Measurements from ENCODE around the gene PCDHA12. TPM values are rescaled to one million over a fixed set of nuclear protein-coding genes. Genes with fewer than 3 reads are reported as not detected.

The PCDHA12 gene
- total and polyA plus RNA-seq, 2 donors, result under 0.01 TPM; not detected in 1

DNA sequence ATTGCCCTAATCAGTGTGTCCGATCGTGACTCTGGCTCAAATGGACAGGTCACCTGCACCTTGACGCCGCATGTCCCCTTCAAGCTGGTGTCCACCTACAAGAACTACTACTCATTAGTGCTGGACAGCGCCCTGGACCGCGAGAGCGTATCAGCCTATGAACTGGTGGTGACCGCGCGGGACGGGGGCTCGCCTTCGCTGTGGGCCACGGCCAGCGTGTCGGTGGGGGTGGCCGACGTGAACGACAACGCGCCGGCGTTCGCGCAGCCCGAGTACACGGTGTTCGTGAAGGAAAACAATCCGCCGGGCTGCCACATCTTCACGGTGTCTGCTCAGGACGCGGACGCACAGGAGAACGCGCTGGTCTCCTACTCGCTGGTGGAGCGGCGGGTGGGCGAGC lies 8.3 kb downstream of the PCDHA12 start:
- no peak overlapping the region for H3K4me3 ChIP-seq (ENCODE audit: low read length in 2 of 2)
- WGBS, result 60% methylated on average over 41 of the region's 41 CpGs
- peaks cover 0 to 3% of the 10 kb centered on the region in 2 donors for H3K27me3 ChIP-seq (ENCODE audit: control insufficient read depth in 2 of 2, insufficient read depth in 1 of 2, low read length in 1 of 2)
- DNase-seq (ENCODE audit: low read depth in 6 of 9, low spot score in 9 of 9), result no peak
- no peaks in the 10 kb centered on the region for H3K4me1 ChIP-seq (ENCODE audit: control insufficient read depth in 2 of 2, insufficient read depth in 2 of 2, low read length in 2 of 2)
- no peak overlapping the region for H3K27ac ChIP-seq (ENCODE audit: low read depth in 1 of 2, low read length in 1 of 2)
- no peaks in the 10 kb centered on the region for H3K36me3 ChIP-seq (ENCODE audit: control insufficient read depth in 2 of 2, insufficient read depth in 2 of 2, low read length in 1 of 2)
- peaks cover 7 to 23% of the 10 kb centered on the region in 2 donors for H3K9me3 ChIP-seq (ENCODE audit: control insufficient read depth in 2 of 2, insufficient read depth in 1 of 2, low read length in 1 of 2)

- no peak for DNase-seq (ENCODE audit: low read depth in 6 of 9, low spot score in 9 of 9)
- peaks cover 0 to 3% of the 10 kb centered on the region in 2 donors for H3K27me3 ChIP-seq (ENCODE audit: control insufficient read depth in 2 of 2, insufficient read depth in 1 of 2, low read length in 1 of 2)
- H3K36me3 ChIP-seq (ENCODE audit: control insufficient read depth in 2 of 2, insufficient read depth in 2 of 2, low read length in 1 of 2), result no peaks in the 10 kb centered on the region
- no peaks in the 10 kb centered on the region for H3K4me1 ChIP-seq (ENCODE audit: control insufficient read depth in 2 of 2, insufficient read depth in 2 of 2, low read length in 2 of 2)
- no peak overlapping the region for H3K4me3 ChIP-seq (ENCODE audit: low read length in 2 of 2)
- 55% methylated on average over 79 of the region's 79 CpGs for WGBS
- no peak overlapping the region for H3K27ac ChIP-seq (ENCODE audit: low read depth in 1 of 2, low read length in 1 of 2)
- peaks cover 7 to 23% of the 10 kb centered on the region in 2 donors for H3K9me3 ChIP-seq (ENCODE audit: control insufficient read depth in 2 of 2, insufficient read depth in 1 of 2, low read length in 1 of 2)
Observed at GRCh38 chr5:140883927-140884697, 9.0 kb downstream of the PCDHA12 start.

GRCh38 chr5:140916325-140916724 lies 41.2 kb downstream of the PCDHA12 start:
- no peaks in the 10 kb centered on the region for H3K4me1 ChIP-seq (ENCODE audit: control insufficient read depth in 2 of 2, insufficient read depth in 2 of 2, low read length in 2 of 2)
- 95% methylated on average over 1 of the region's 1 CpG for WGBS
- H3K9me3 ChIP-seq (ENCODE audit: control insufficient read depth in 2 of 2, insufficient read depth in 1 of 2, low read length in 1 of 2), result peaks cover 0 to 8% of the 10 kb centered on the region in 2 donors
- H3K27me3 ChIP-seq (ENCODE audit: control insufficient read depth in 2 of 2, insufficient read depth in 1 of 2, low read length in 1 of 2), result no peaks in the 10 kb centered on the region
- no peak overlapping the region for H3K4me3 ChIP-seq (ENCODE audit: low read length in 2 of 2)
- no peak overlapping the region for H3K27ac ChIP-seq (ENCODE audit: low read depth in 1 of 2, low read length in 1 of 2)
- DNase-seq (ENCODE audit: low read depth in 6 of 9, low spot score in 9 of 9), result no peak
- H3K36me3 ChIP-seq (ENCODE audit: control insufficient read depth in 2 of 2, insufficient read depth in 2 of 2, low read length in 1 of 2), result no peaks in the 10 kb centered on the region

DNA sequence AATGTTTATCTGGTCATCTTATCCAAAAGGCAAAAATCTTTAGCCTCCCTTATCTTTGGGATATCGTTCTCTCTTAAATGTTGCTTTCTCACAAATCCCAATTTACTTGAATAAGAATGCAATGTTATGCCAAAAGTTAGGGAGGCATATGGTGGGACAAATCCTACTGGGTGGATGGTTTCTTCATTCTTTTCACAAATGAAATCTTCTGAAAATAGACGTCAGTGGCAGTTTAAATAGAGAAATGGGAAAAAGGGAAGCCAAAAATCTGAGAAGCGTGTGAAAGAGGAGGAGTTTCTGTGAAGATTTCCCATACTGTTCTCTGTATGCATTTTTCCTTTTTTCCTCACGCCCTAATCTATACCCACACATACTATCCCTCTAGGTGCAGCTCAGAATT lies 48.5 kb downstream of the PCDHA12 start:
- no peaks in the 10 kb centered on the region for H3K36me3 ChIP-seq (ENCODE audit: control insufficient read depth in 2 of 2, insufficient read depth in 2 of 2, low read length in 1 of 2)
- H3K4me1 ChIP-seq (ENCODE audit: control insufficient read depth in 2 of 2, insufficient read depth in 2 of 2, low read length in 2 of 2), result peaks cover 0 to 4% of the 10 kb centered on the region in 2 donors
- peaks cover 23 to 35% of the 10 kb centered on the region in 2 donors for H3K27me3 ChIP-seq (ENCODE audit: control insufficient read depth in 2 of 2, insufficient read depth in 1 of 2, low read length in 1 of 2)
- H3K27ac ChIP-seq (ENCODE audit: low read depth in 1 of 2, low read length in 1 of 2), result no peak overlapping the region
- no peak for DNase-seq (ENCODE audit: low read depth in 6 of 9, low spot score in 9 of 9)
- peaks cover 0 to 2% of the 10 kb centered on the region in 2 donors for H3K9me3 ChIP-seq (ENCODE audit: control insufficient read depth in 2 of 2, insufficient read depth in 1 of 2, low read length in 1 of 2)
- WGBS, result 61% methylated on average over 4 of the region's 4 CpGs
- H3K4me3 ChIP-seq (ENCODE audit: low read length in 2 of 2), result no peak overlapping the region

GRCh38 chr5:140925806-140926442 lies 50.8 kb downstream of the PCDHA12 start, which contains the start of gene PCDHAC1:
PCDHAC1 (plus strand) TSS chr5:140926299; CDS start chr5:140926893, 594 bp downstream.
- peaks cover 23 to 36% of the 10 kb centered on the region in 2 donors for H3K27me3 ChIP-seq (ENCODE audit: control insufficient read depth in 2 of 2, insufficient read depth in 1 of 2, low read length in 1 of 2)
- WGBS, result 7% methylated on average over 41 of the region's 41 CpGs

DNA sequence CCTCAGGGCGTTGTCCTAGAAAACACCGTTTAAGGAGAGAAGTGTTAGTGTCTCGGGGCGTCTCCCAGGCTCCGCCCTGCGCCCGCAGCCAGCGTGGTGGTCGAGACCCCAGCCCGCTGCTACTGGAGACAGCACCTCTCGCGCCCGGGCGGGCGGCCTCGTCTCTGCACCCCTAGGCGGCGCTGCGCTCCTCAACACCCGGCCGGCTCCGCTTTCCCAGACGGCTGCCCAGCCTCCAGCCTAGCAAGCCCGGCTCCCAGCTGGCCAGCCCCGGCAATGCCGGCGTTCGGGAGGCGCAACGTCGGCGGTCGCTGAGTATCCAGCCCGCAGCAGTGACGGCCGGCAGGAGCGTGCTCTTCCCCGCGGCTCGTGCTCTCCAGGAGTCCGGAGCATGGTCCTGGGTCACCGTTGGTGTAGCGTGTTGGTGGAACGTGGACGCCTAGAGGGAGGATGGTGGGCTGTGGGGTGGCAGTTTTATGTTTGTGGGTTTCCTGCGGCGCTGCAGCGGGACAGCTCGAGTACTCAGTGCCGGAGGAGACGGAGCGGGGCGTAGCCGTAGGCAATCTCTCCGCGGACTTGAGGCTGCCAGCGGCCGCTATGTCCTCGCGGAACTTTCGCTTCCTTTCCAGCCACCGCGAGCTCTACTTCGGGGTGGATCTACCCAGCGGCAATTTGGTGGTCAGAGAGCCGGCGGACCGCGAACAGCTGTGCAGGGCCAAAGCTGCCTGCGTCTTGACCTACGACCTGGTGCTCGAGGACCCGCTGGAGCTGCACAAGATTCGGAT lies 51.5 kb downstream of the PCDHA12 start:
- no peaks in the 10 kb centered on the region for H3K36me3 ChIP-seq (ENCODE audit: control insufficient read depth in 2 of 2, insufficient read depth in 2 of 2, low read length in 1 of 2)
- no peak overlapping the region for H3K4me3 ChIP-seq (ENCODE audit: low read length in 2 of 2)
- H3K27ac ChIP-seq (ENCODE audit: low read depth in 1 of 2, low read length in 1 of 2), result no peak overlapping the region
- H3K4me1 ChIP-seq (ENCODE audit: control insufficient read depth in 2 of 2, insufficient read depth in 2 of 2, low read length in 2 of 2), result peaks cover 0 to 4% of the 10 kb centered on the region in 2 donors
- WGBS, result 5% methylated on average over 74 of the region's 74 CpGs
- peaks cover 0 to 2% of the 10 kb centered on the region in 2 donors for H3K9me3 ChIP-seq (ENCODE audit: control insufficient read depth in 2 of 2, insufficient read depth in 1 of 2, low read length in 1 of 2)
- H3K27me3 ChIP-seq (ENCODE audit: control insufficient read depth in 2 of 2, insufficient read depth in 1 of 2, low read length in 1 of 2), result peaks cover 23 to 36% of the 10 kb centered on the region in 2 donors
- peak in 3 of 9 donors; percentile 2 to 17 (median 6) for DNase-seq (ENCODE audit: low read depth in 6 of 9, low spot score in 9 of 9)

More at GRCh38 chr5:140925806-140926442, 50.8 kb downstream of the PCDHA12 start, which contains the start of gene PCDHAC1:
- no peaks in the 10 kb centered on the region for H3K36me3 ChIP-seq (ENCODE audit: control insufficient read depth in 2 of 2, insufficient read depth in 2 of 2, low read length in 1 of 2)
- H3K9me3 ChIP-seq (ENCODE audit: control insufficient read depth in 2 of 2, insufficient read depth in 1 of 2, low read length in 1 of 2), result peaks cover 0 to 2% of the 10 kb centered on the region in 2 donors
- H3K27ac ChIP-seq (ENCODE audit: low read depth in 1 of 2, low read length in 1 of 2), result no peak within 1 kb of the TSS
- no peak within 1 kb of the TSS for H3K4me3 ChIP-seq (ENCODE audit: low read length in 2 of 2)
- peaks cover 0 to 4% of the 10 kb centered on the region in 2 donors for H3K4me1 ChIP-seq (ENCODE audit: control insufficient read depth in 2 of 2, insufficient read depth in 2 of 2, low read length in 2 of 2)
- DNase-seq (ENCODE audit: low read depth in 6 of 9, low spot score in 9 of 9), result no peak

DNA sequence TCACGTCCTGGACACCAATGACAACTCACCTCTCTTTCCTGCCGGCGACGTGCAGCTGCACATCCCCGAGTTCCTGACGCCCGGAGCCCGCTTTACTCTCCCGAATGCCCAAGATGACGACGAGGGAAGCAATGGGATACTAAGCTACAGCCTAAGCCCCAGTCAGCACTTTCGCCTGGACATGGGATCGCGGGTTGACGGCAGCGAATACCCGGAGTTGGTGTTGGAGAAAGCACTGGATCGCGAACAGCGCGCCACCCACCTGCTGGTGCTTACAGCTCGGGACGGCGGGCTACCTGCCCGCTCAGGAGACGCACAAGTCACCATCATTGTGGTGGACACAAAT lies 52.1 kb downstream of the PCDHA12 start:
- no peaks in the 10 kb centered on the region for H3K36me3 ChIP-seq (ENCODE audit: control insufficient read depth in 2 of 2, insufficient read depth in 2 of 2, low read length in 1 of 2)
- 16% methylated on average over 26 of the region's 26 CpGs for WGBS
- H3K27me3 ChIP-seq (ENCODE audit: control insufficient read depth in 2 of 2, insufficient read depth in 1 of 2, low read length in 1 of 2), result peaks cover 23 to 36% of the 10 kb centered on the region in 2 donors
- no peak for DNase-seq (ENCODE audit: low read depth in 6 of 9, low spot score in 9 of 9)
- no peak overlapping the region for H3K4me3 ChIP-seq (ENCODE audit: low read length in 2 of 2)
- H3K27ac ChIP-seq (ENCODE audit: low read depth in 1 of 2, low read length in 1 of 2), result no peak overlapping the region
- peaks cover 0 to 2% of the 10 kb centered on the region in 2 donors for H3K9me3 ChIP-seq (ENCODE audit: control insufficient read depth in 2 of 2, insufficient read depth in 1 of 2, low read length in 1 of 2)
- H3K4me1 ChIP-seq (ENCODE audit: control insufficient read depth in 2 of 2, insufficient read depth in 2 of 2, low read length in 2 of 2), result peaks cover 0 to 4% of the 10 kb centered on the region in 2 donors

Measured in thymus (tissue), 11 donors.